Activated gamma-delta T cell treated with anti-CD3 and anti-CD28 coated beads, Interleukin-2, amount 50 U/mL, for 16 hours (primary cell): Measurements from ENCODE around the gene TNRC18.
"Not testable (repeated sequence)": the region's sequence is repeated elsewhere in the genome, so short reads cannot be mapped to it uniquely, and the experiment has no call there.

ENCODE experiments used
- DNase-seq: peaks from one replicate; pipeline ENCODE4 v3.0.0-alpha.2; 2020; ENCODE audit warnings: low read depth

TNRC18 gene

DNA sequence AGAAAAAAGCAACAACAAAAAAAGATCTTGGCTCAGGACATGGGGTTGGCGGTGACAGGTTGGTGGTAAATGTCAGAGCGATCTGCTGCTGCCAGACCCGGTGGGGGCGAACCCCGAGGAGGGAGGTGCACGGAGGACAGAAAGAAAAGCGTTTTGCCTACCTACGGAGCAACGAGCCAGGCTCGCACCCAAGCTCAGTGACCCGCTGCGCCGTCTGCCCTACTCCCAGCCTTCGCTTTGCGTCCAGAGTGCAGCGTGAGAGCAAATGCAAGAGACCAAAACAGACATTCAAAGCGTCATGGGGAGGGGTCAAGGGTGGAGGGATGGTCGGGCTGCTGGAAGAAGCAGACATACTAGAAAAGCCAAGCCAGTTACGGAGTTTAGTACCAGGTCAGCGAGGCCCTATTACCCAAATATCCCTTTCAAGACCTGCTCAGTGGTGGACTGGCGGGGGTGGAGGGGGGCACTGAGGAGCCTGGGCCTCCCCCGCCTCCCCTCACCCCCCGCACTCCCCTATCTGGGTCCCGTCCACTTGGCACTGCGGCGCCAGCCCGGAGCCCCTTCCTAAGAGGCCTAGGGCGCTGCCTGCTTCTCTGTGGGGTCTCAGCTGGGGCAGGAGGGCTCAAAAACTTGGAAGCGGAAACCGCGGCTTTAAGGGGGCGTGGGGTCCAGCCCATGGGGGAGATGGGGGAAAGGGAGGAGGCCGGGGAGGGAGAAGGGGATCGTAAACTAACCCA lies 74.0 kb downstream of the TNRC18 start:
- DNase-seq: no peak

DNA sequence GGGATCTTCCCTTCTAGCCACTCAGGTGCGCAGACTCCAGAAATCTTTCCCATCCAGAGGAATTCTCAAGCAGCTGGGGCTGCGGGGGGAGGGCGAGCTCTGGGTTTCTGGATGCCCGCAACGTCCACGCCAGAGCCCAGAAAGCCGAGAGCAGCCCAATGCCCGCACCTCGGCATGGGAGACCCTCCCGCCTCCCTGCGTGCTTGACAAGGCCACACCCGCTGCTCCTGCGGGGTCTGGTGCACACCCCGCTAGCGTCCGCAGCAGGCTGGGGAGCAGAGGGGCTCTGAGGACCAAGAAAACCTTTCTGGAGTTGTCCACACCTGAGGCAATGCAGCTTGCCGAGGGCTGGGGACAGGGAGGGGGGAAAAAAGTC lies 74.6 kb downstream of the TNRC18 start:
- no peak for DNase-seq

DNA sequence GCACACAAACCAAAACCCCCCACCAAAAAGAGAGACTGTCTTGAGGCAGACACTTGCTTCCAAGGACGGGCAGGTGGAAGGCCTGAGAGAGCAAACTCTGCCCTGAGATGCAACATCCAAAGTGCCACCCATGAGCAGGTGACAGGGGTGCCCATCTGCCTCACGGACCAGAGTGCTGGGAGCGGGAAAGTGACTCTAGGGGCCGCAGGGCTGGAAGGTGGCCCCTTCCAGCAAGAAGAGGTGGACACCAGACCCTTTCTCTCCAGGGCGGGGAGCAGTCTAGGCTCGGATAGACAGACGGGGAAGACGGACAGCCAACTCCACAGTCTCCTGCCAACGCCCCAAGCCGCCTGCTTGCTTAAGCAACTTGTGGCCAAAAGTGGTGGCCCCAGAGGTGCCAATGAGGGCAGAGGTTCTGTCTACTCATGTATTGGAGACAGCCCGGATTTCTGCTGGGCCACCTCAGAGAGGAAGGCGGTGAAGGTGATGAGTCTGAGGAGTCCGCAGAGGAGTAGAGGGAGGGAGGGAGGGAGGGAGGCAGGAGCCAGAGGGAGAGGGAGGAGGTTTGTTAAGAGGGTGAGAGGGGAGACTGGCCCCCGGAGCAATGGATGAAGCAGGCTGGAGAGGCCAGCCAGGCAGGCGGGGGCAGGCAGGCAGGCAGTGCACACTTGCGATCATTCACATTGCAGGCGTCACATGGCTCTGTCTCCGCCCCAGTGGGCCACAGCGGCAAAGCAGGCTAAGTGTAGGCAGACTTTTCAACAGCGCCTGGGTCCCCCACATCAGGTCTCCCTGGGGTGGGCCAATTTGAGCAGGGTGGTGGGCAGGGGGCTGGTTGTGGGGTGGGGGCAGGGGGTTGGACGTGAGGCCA lies 75.3 kb downstream of the TNRC18 start:
- DNase-seq: no peak

DNA sequence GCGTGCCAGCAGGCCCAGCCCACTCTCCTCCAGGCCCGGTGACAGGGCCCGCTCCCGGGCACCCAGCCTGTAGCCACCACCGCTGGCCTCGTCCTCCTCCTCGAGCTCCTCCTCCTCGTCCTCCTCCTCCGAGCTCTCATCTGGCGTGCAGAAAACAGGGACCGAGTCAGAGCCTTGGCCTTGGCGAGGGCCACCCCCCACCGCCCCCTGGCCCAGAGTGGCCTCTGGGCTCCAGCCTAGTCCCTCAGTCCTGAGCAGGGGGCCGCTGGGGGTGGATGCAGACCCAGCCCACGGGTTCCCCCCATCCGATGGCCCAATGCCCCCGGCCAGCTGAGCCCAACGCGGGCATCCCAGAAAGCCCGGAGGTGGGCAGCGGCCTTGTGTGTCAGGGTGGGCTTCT lies 78.0 kb downstream of the TNRC18 start:
- no peak for DNase-seq

DNA sequence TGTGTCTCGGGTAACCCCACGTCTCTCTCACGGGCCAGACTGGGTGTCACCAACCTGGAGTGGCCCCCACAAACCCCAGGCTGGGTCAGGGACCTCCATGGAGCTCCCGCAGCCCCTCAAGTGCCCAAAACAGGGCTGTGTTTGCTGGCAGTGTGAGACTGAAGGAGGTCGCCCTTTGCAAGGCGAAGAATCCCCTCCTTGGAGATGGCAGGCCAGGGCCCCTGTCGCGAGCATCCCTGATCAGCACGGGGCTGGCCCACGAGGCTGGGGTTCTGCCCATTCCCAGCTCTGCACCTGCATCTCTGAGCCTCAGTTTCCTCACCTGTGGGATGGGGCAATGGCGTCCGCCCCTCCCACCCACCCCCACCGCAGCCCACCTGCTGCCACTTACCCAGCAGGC lies 78.5 kb downstream of the TNRC18 start:
- DNase-seq: no peak

DNA sequence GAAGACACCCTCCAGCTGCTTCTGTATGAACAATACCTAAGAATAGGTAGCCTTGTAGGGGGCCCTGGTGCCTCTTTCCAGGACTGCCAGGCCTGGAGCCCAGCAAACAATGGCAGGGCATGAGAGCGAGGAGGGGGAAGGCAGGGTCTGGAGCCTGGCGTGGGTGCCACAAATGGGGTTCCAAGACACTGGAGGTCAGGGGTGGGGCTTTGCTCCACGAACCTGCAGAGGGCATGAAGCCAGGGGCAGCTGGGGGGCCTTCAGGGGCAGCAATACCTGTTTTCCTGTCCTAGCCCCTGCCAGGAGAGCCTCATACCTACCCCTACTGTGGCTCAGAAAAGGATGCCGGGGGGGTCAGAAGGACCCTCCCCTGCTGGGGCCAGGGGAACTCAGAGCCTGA lies 79.3 kb downstream of the TNRC18 start:
- no peak for DNase-seq

DNA sequence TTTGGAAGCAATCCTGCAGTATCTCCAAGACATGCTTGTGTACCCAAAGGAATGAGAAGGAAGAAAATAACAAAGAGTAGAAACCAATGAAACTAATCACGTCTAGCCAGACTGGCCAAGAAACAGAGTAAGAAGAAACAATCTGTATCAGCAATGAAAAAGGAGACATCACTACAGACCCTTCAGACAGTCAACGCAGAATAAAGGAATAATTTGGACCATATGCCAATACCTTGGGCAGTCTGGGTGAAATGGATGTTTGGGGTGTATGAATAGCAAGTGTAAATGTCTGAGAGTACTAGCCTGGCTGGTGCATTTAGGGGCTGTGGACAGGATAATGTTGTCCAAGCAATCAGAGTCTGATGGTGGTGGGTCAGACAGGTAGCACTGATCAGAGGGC lies 79.8 kb downstream of the TNRC18 start:
- no peak for DNase-seq

DNA sequence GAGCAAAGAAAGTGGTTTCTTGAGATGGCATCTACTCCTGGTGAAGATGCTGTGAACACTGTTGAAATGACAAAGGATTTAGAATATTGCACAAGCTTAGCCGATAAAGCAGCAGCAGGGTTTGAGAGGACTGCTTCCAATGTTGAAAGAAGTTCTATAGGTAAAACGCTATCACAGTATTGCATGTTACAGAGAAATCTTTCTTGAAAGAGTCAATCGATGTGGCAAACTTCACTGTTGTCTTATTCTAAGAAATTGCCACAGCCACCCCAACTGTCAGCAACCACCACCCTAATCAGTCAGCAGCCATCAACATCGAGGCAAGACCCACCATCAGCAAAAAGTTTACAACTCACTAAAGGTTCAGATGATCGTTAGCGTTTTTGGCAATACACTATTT lies 81.0 kb downstream of the TNRC18 start:
- DNase-seq: no peak

DNA sequence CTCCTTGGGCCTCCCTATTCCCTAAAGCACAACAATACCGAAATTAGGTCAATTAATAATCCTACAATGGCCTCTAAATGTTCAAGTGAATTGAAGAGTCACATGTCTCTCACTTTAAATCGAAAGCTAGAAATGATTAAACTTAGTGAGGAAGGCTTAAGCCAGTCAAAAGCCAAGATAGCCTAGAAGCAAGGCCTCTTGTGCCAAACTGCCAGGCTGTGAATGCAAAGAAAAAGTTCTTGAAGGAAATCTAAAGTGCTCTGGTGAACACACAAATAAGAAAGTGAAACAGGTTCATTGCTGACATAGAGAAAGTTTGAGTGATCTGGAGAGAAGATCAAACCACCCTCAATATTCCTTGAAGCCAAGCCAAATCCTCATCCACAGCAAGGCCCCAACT lies 83.7 kb downstream of the TNRC18 start:
- no peak for DNase-seq

DNA sequence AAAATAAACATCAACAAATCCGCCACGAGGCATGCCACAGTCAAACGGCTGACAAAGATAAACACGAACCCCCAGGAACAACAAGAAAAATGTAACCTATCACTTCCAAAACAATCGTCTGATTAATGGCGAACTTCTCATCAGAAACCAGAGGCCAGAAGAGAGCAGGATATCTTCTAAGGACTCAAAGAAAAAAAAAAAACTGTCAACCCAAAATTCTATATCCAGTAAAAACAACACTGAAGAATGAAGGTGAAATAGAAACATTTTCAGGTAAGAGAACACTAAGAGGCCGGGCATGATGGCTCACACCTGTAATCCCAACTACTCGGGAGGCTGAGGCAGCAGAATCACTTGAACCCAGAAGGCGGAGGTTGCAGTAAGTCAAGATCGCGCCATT lies 86.6 kb downstream of the TNRC18 start:
- no peak for DNase-seq

DNA sequence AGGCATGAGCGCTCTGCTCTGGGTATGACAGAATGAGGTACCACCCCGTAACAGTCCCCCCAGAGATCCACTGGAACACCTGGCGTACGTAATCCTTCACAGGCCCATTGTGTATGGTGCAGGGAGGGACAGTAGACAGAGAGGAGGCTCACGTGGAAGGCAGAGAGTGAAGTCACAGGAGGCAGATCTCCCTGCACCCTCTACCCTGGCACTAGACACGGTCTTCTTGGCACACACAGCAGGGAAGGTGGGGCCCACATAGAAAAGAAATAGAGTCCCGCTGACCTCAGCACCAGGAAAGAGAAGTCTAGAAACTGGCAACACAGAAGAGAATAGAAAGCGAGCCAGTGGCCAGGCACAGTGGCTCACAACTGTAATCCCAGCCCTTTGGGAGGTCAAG lies 89.0 kb downstream of the TNRC18 start:
- no peak for DNase-seq

DNA sequence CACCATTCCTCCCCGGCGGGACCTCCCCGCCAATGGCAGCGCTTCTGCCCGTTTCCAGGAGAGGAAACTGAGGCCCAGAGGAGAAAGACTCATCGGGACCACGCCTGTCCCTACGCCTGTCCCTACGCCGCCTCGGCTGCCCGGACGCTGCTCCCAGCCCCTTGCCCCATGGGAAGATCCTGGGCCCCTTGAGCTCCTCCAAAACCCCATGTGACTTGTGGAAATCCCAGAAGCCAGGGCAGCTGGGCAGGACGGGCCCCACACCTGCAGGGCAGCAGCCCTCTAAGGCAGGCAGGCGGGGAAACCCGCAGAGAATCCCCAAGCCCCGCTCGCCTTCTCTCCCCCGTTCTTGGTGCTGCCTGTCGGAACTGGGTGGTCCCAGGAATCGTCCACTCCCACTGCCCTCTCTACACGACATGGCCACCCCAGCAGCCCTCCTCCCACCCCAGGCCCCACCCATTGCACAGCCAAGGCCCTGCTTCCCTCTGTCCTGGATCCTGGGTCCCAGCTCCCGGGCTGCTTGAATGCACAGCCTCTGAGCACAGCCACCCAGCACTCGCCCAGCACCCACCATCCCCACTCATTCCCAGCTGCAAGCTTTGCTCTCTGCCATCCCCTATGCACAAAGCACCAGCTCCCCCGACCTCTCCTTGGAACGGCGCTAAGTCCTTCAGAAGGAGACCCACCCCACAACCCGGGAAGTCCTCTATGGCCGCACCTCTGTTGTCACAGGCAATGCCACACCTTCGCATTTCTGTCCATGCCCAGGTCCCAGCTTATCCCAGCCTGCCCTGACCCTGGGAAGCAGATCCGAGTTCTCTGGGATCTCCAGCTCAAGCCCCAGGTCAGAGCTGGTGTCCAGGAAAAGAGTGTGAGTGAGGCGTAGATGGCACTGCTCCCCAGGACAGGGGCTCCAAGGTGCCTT lies 90.3 kb downstream of the TNRC18 start:
- no peak for DNase-seq

DNA sequence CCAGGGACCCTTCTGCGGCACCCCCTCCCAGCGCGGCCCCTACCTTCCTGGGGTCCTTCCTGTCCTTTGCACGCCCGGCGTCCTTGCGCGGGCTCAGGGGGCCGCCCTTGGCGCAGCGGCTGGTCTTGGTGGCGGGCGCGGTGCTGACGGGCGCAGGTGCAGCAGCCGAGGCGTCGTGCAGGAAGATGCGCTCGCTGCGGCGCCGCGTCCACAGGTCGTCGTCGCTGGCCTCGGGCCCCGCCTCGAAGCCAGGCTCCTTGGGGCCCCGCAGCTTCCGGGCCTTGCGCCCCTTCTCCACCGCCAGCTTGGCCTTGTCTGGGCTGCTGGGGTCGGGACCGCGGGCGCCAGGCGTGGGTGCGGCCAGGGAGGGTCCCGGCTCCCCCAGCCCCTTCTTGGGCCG lies 91.1 kb downstream of the TNRC18 start:
- DNase-seq: no peak

DNA sequence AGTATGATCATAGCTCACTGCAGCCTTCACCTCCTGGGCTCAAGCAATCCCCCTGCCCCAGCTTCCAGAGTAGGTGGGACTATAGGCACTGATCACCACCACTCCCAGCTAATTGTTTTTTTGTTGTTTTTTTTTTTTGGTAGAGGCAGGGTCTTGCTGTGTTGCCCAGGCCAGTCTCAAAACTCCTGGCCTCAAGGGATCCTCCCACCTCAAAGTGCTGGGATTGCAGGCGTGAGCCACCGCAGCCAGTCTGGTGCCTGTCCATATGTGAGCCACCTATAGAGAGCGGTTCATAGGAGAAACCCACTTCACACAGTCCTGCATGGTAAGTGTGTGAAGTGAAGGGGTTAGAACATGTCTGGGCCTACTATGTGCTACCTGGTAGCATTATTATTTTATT lies 93.3 kb downstream of the TNRC18 start:
- DNase-seq: no peak

DNA sequence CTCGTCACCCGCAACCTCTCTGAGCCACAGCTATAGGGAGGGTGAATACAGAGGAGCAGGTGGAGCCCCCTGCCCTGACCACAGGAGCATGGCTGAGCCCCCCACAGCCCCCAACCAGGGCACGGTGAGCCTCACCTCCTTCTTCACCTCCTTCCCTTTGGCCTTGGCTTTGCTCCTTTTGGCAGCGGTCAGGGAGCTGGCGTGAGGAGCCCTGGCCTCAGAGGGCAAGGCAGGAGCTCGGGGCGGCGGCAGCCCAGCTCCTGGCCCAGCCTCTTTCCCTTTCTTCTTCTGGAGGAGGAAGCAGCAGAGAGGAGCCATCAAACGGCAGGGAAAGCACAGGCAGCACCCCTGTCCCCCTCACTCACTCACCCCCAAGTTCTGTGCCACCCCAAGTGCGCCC lies 98.7 kb downstream of the TNRC18 start:
- no peak for DNase-seq

DNA sequence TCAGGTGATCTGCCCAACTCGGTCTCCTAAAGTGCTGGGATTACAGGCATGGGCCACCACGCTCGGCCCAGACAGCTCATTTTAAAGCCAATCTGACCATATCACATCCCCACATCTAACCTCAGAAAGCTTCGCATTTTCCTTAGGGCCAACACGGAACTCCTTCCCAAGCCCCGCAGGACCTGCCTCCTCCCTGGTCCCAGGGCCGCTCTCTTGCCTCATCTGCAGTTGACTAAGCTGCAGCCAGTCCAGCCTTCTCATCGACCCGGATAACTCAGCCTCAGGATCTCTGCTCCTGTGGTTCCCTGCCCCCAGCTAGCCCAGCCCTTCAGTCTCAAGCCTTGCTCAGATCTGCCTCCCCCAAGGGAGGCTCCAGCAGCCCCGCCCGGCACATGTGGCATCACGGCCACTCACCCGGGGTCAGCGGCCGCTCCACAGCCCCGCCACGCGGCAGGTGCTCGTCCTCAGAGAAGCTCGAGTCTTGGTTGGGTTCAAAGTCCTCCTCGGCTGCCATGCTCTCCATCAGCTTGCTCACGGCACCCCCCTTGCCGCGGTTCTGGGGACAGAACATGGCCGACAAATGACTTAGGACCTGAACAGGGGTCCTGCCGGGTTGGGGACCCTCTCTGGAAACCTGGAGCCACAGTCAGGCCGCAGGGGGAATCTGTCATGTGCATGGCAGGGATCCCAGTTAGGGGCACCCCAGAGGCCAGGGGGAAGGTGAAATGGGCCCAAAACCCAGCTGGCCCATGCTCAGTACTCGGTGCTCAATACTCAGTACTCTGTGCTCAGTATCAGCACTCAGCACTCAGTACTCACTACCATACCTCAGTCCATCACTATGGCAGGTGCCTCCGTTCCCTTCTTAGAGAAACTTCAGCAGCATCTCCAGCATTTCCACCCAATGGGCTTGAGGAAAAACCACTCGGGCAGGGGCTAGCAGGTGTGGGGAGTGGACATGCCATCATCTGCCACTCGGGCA lies 99.5 kb downstream of the TNRC18 start:
- DNase-seq: not testable (repeated sequence)

DNA sequence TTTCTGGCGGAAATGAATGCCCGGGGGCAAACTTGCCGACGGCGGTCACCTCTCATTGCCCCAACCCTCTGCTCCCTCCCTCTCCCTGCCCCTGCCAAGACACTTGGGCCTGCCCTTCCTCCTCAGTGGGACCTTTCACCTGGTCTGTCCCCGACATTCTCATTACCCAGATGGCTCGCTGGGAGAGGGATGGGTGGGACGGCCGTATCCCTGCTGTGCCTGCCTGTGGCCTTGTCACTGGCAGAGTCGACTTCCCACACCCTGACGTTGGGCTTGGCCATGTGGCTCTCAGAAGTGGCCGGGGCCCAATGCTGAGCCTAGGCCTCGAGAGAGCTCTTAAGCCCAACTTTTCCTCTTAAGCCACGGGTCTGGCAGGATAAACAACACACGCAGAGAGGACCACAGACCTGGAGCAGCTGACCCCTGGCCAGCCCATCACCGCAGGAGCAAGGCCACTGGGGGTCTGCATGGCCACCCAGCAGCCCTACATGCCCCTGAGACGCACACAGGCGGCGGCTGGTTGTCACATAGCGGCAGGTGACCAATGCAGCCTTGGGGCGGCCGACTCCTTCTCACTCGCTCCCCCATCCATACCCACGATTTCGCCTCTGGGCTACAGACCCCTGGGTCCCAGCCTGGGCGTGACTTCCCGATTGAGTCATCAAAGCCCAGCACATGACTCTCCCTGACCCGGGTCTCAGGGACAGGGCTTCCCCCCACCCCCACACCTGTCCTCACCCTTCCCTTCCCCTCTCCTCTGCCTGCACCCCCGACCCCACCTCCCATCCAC lies 100.8 kb downstream of the TNRC18 start:
- DNase-seq: no peak

DNA sequence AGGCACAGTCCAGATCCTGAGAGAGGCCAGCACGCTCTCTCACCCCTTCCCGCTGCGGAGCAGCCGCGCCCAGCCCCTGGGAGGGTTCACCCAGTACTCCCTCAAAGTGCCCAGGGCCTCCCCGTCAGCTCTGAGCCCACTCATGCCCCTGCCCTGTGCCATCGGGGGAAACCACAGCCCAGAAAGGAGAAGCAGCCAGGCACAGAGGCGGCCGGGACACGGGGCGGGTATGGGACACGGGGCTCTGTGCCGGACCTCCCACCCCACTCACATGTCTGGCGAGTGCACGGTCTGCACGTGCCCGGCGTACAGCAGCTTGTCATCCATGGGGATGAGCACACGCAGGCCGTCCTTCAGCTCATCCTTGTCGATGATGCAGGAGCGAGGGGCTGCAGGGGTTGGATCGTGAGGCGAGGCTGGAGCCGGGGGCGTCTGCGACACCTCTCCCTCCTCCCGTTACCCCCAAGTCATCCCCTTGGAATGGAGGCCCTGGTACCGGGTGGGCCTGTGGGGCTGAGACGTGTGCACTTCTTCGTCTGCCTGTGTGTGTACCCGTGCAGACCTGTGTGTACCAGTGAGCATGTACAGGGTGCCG lies 102.7 kb downstream of the TNRC18 start:
- no peak for DNase-seq

DNA sequence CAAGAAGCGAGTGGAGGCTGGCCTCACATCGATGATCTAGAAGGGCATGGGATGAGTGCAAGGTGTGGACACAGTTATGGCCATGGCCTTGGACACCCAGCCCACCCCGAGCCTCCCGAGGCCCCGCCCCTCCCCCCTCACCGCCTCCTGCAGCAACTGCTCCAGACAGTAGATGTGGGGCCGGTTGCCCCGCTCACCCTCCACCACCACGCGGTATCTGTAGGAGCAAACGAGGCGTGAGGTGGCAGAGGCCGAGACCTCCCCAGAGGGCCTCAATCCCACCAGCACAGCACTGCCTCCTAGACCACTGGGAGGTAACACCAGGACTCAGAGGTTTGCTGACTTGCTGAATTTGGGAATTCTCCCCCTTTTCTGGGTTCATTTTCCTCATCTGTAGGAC lies 103.2 kb downstream of the TNRC18 start:
- no peak for DNase-seq

DNA sequence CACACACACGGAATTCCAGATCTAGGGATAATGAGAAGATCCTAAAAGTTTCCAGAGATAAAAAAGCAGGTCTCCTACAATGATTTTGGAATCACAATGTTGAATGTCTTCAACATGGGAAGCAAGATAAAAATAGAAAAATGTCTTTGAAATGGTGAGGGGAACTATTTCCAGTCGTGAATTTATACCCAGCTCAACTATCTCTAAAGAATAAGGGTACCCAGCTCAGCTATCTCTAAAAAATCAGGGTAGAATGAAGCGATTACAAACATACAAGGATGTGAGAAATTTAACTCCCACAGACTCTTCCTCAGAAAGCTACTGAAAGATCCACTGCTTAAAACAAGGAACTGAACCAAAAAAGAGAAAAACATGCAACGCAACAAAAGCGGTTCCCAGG lies 105.0 kb downstream of the TNRC18 start:
- DNase-seq: not testable (repeated sequence)
